Measurements from ENCODE around the gene PBX1.

The PBX1 gene

DNA sequence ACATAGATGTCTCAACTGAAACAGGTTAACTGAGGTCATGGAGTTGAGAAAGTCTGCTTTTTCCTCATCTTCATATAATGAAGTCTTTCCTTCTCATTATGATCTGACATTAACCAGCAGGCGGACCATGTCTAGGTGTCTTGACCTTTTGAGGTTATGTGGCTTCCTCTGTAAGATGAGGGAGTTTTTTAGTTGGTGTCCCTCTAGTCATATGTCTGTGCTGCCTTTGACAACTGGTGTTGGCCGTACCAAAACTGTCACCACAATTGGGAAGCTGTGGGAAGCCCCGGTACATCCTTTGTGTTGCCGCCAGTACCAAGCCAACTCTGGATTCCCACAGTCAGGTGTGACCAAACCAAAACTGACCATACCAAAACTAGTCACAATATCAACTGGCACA is 105.1 kb downstream of the PBX1 start:
- no peak overlapping the region for H3K4me3 ChIP-seq (ENCODE audit: low read depth, low read length)
- DNase-seq (ENCODE audit: low read depth): peak; percentile 41
- TF ChIP-seq, protein P1, sequence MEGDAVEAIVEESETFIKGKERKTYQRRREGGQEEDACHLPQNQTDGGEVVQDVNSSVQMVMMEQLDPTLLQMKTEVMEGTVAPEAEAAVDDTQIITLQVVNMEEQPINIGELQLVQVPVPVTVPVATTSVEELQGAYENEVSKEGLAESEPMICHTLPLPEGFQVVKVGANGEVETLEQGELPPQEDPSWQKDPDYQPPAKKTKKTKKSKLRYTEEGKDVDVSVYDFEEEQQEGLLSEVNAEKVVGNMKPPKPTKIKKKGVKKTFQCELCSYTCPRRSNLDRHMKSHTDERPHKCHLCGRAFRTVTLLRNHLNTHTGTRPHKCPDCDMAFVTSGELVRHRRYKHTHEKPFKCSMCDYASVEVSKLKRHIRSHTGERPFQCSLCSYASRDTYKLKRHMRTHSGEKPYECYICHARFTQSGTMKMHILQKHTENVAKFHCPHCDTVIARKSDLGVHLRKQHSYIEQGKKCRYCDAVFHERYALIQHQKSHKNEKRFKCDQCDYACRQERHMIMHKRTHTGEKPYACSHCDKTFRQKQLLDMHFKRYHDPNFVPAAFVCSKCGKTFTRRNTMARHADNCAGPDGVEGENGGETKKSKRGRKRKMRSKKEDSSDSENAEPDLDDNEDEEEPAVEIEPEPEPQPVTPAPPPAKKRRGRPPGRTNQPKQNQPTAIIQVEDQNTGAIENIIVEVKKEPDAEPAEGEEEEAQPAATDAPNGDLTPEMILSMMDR (IDR thresholded peaks at IDR 0.05; ENCODE audit: insufficient read depth, low read depth, low read length, missing control alignments): no peak

DNA sequence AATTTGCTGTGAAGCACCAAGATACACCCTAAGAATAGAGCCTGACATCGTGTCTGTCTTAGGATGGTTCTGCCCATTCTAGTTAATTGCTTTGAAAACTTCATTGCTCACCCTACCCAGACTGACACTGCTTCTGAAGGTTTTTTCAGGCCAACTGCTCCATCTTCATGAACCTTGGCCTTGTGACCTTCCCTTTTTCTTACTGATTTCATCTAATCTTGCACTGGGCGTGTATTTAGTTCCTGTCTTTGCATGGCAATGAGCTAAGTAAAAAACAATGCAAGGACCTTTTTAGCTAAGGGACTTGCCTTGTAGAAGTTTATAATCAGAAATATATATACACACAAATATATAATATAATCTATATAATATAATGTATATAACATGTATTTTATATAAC is 108.0 kb downstream of the PBX1 start:
- no peak overlapping the region for H3K4me3 ChIP-seq (ENCODE audit: low read depth, low read length)
- TF ChIP-seq, protein P1 (IDR thresholded peaks at IDR 0.05; ENCODE audit: insufficient read depth, low read depth, low read length, missing control alignments): no peak
- no peak for DNase-seq (ENCODE audit: low read depth)

DNA sequence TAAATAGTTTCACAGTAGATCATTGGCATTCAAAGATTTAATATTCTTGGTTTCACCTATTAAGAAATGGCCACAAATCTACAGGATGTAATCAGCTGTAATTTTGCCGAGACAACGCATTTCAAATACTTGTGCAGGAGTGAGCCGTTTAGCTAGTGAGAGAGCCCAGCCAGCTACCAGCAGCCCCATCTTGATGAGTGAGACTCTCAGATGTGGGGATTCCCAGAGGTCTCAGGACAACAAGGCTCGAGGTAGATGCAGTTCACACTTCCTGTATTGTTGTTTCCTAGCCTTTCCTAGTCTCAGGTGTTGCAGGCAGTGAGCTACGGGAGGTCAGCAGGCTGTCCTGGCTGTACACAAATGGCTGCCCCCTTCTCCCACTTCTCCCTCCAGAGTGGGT is 108.6 kb downstream of the PBX1 start:
- peak; percentile 15 for DNase-seq (ENCODE audit: low read depth)
- TF ChIP-seq, protein P1 (IDR thresholded peaks at IDR 0.05; ENCODE audit: insufficient read depth, low read depth, low read length, missing control alignments): no peak

DNA sequence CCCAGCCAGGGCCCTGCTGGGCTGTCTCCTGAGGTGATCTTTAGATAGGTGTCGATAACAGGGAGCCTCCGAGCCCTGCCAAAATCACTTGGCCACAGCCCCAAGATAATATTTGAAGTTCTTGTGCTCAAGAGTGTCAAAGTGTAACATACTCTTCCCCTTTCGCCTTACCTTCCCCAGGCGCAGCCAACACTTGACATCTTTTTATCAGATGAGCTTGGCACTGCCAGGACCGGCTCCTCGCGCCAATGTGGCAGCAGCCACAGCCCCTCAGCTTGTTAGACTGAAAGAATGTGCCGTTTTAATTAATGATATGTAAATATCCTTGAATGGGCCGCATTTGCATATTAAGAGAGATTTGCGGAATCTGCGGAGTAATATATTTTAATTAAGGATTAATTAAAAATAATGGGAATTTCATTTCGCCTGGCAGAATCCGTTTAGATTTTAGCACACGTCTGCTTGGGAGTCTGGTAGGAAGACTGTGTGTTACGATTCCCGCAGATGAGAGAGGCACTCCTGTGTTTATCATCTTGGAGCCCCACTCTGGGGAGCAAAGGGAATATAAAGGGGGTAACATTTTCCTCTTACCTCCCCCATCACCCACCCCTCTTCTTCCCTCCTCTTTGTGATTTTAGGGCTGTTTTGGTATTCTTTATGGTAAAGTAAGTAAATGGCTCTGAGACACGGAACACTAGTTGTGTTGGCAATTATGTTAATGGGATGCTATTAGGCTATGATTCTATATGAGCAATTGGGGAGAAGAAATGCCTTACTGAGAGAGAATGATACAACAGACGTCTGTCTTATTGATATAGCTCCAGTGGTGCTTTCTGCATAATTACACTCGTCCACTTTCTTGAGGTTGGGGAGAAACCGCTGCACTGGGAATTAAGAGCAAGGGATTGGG is 109.8 kb downstream of the PBX1 start:
- DNase-seq (ENCODE audit: low read depth): no peak
- TF ChIP-seq, protein P1 (IDR thresholded peaks at IDR 0.05; ENCODE audit: insufficient read depth, low read depth, low read length, missing control alignments): no peak
- H3K4me3 ChIP-seq (ENCODE audit: low read depth, low read length): no peak overlapping the region

More for the DNA sequence above, 108.6 kb downstream of the PBX1 start:
- H3K4me3 ChIP-seq (ENCODE audit: low read depth, low read length): no peak overlapping the region

DNA sequence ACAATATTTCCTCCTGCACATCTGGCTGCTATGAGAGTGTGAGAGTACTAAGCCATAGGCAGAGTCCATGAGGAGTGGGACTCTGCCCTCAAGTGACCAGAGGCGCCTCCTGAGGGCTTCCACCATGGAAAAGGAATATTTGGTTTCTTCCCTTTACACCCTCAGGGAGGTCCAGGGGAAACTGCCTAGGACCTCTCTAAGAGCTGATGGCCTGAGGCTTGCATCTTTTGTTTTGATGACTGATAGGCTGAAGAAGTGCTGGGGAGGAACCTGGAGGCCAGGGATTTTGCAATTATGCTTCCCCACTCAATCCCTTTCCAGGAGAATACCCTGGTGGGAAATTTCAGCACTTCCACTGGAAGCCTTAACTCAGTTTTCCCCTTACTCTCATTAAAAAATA is 111.0 kb downstream of the PBX1 start:
- TF ChIP-seq, protein P1 (IDR thresholded peaks at IDR 0.05; ENCODE audit: insufficient read depth, low read depth, low read length, missing control alignments): no peak
- DNase-seq (ENCODE audit: low read depth): no peak
- no peak overlapping the region for H3K4me3 ChIP-seq (ENCODE audit: low read depth, low read length)

DNA sequence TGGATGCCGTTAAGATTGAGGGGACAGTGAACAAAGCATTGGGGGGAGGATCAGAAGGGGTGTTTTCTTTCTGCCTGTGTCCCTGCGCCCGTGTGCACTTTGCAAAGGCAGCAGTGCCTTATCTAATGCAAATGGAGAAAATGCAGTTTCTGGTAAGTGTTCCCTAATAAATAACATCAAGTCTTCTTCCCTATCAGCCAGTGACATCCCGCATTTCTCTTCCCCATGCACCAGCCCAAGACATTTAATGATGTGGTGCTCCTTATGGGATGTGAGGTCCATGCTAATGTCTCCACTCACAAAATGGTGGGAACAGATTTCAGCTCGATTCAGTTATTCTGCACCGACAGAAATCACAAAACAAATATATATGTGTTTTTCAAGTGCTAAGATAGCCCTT is 111.8 kb downstream of the PBX1 start:
- H3K4me3 ChIP-seq (ENCODE audit: low read depth, low read length): no peak overlapping the region
- TF ChIP-seq, protein P1 (IDR thresholded peaks at IDR 0.05; ENCODE audit: insufficient read depth, low read depth, low read length, missing control alignments): no peak
- DNase-seq (ENCODE audit: low read depth): no peak

Measured in GM12865 (cell line).